HL-60 (cell line): ENCODE measurements around the gene GET3.

Experiments used
- GABPA ChIP-seq: IDR thresholded peaks from 2 replicates; pipeline ENCODE4 v1.6.1; 2012; ENCODE audit warnings: low read depth
- POLR2AphosphoS5 ChIP-seq: IDR thresholded peaks from 2 replicates; pipeline ENCODE4 v1.6.1; 2012; ENCODE audit warnings: low read depth
- REST ChIP-seq: IDR thresholded peaks from 2 replicates; pipeline ENCODE4 v1.6.1; 2012; ENCODE audit warnings: low read depth; ENCODE audit not compliant: insufficient replicate concordance
- SPI1 ChIP-seq: IDR thresholded peaks from 2 replicates; pipeline ENCODE4 v1.6.1; 2012; ENCODE audit warnings: low read depth, mild to moderate bottlenecking, borderline replicate concordance
- TF ChIP-seq, protein P1 (sequence below): IDR thresholded peaks from one replicate; pipeline ENCODE4 v1.5.1; 2011; ENCODE audit warnings: low read length, control low read depth, inconsistent platforms; ENCODE audit not compliant: insufficient read depth

DNA sequence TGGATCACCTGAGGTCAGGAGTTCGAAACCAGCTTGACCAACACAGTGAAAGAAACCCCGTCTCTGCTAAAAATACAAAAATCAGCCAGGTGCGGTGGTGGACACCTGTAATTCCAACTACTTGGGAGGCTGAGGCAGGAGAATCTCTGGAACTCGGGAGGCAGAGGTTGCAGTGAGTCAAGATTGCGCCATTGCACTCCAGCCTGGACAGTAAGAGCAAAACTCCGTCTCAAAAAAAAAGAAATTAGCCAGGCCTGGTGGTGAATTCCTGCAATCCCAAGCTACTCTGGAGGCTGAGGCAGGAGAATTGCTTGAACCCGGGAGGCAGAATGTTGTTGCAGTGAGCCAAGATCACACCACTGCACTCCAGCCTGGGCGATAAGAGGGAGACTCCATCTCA, 28.7 kb upstream of the GET3 start:
- TF ChIP-seq, protein P1, sequence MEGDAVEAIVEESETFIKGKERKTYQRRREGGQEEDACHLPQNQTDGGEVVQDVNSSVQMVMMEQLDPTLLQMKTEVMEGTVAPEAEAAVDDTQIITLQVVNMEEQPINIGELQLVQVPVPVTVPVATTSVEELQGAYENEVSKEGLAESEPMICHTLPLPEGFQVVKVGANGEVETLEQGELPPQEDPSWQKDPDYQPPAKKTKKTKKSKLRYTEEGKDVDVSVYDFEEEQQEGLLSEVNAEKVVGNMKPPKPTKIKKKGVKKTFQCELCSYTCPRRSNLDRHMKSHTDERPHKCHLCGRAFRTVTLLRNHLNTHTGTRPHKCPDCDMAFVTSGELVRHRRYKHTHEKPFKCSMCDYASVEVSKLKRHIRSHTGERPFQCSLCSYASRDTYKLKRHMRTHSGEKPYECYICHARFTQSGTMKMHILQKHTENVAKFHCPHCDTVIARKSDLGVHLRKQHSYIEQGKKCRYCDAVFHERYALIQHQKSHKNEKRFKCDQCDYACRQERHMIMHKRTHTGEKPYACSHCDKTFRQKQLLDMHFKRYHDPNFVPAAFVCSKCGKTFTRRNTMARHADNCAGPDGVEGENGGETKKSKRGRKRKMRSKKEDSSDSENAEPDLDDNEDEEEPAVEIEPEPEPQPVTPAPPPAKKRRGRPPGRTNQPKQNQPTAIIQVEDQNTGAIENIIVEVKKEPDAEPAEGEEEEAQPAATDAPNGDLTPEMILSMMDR: no peak
- TF ChIP-seq POLR2AphosphoS5 (no peak), GABPA (no peak), SPI1 (no peak), REST (no peak)
